K562 (cell line): ENCODE data around the gene CFAP141. TPM values are rescaled to one million over a fixed set of nuclear protein-coding genes. Genes with fewer than 3 reads are reported as not detected.

Experiments used
- ATAC-seq: fragments of 200-7000 bp; cut with Tn5 transposase; 3 replicates; pipeline ENCODE4 v1.9.1; 2020; ENCODE audit warnings: moderate library complexity
- BruUV-seq: library from RNA; stranded (reverse); fragments of 400-500 nt; replicated peaks from 2 replicates; lab custom pipeline; 2021; lab: Mats Ljungman, UMichigan
- CTCF ChIA-PET: fragments of 300-600 bp; formaldehyde crosslinking; extraction: SDS; loops from one replicate; lab custom pipeline; 2021; ENCODE audit warnings: low intra/inter-chr PET ratio; lab: Yijun Ruan, JAX
- POLR2A ChIA-PET: fragments of 300-600, 350-650 bp; sonication (Branson Sonifier 250); formaldehyde crosslinking; extraction: SDS; loops from one replicate; lab custom pipeline; 2021; ENCODE audit warnings: antibody characterized with exemption, inconsistent platforms; lab: Yijun Ruan, JAX
- DNase-seq, 4 experiments: peaks; one replicate each; pipeline versions ENCODE4 v3.0.0 to v3.0.0-alpha.2; 2011 to 2018; ENCODE audit warnings: low spot score in 3 of 4, mixed read lengths in 3 of 4; ENCODE audit errors: extremely low read depth in 1 of 4
- FAIRE-seq: peaks from 2 replicates; lab custom pipeline; 2011; peaks lifted over from hg19 to GRCh38; lab: Jason Lieb, UNC
- H2AFZ ChIP-seq: 2 replicates; pipeline ENCODE4 v1.6.0; 2011; ENCODE audit warnings: low read depth, low read length, control low read depth, inconsistent platforms
- H3K27ac ChIP-seq: fragments of 200-600 bp; 3 replicates; pipeline ENCODE4 v1.8.0; 2011; ENCODE audit warnings: low read depth, mild to moderate bottlenecking, control low read depth, inconsistent platforms, low read length, moderate library complexity, mixed read lengths; ENCODE audit errors: extremely low read depth
- H3K27me3 ChIP-seq, 2 experiments: fragments of 300-600 bp in 1 of 2; 2 replicates in 1 of 2; 3 replicates in 1 of 2; pipeline versions ENCODE4 v1.6.0 to v1.8.0; 2011; ENCODE audit warnings: inconsistent platforms in 2 of 2, low read length in 2 of 2, mild to moderate bottlenecking in 1 of 2, mixed read lengths in 1 of 2, moderate library complexity in 1 of 2; ENCODE audit not compliant: control insufficient read depth in 2 of 2, insufficient read depth in 2 of 2
- H3K36me3 ChIP-seq: fragments of 300-600 bp; 3 replicates; pipeline ENCODE4 v1.8.0; 2011; ENCODE audit warnings: mild to moderate bottlenecking, low read length, inconsistent platforms; ENCODE audit not compliant: control insufficient read depth, insufficient read depth
- H3K4me1 ChIP-seq, 2 experiments: fragments of 200-600 bp in 1 of 2; replicated peaks in 1 of 2; 2 replicates in 1 of 2; 3 replicates in 1 of 2; pipeline versions ENCODE4 v1.5.1 to v1.8.0; 2011; ENCODE audit warnings: inconsistent platforms in 2 of 2, low read length in 2 of 2, mild to moderate bottlenecking in 1 of 2, mixed read lengths in 1 of 2, moderate library complexity in 1 of 2; ENCODE audit not compliant: control insufficient read depth in 2 of 2, insufficient read depth in 2 of 2
- H3K4me2 ChIP-seq: 2 replicates; pipeline ENCODE4 v1.6.1; 2011; ENCODE audit warnings: low read length, control low read depth, inconsistent platforms, mixed read lengths; ENCODE audit not compliant: insufficient read depth
- H3K4me3 ChIP-seq: fragments of 200-600 bp; sonication (generic), shearing (Covaris generic); 2 replicates; pipeline ENCODE4 v1.5.1; 2016; ENCODE audit warnings: control low read depth, inconsistent platforms
- H3K79me2 ChIP-seq: fragments of 200-600 bp; 3 replicates; pipeline ENCODE4 v1.8.0; 2011; ENCODE audit warnings: low read length, inconsistent platforms; ENCODE audit not compliant: control insufficient read depth, insufficient read depth
- H3K9ac ChIP-seq, 2 experiments: 2 replicates each; pipeline versions ENCODE4 v1.6.0 to v1.6.1; 2011; ENCODE audit warnings: low read depth in 2 of 2, low read length in 2 of 2, control low read depth in 1 of 2, inconsistent platforms in 1 of 2, mild to moderate bottlenecking in 1 of 2, mixed read lengths in 1 of 2; ENCODE audit not compliant: insufficient read depth in 1 of 2
- H3K9me1 ChIP-seq: one replicate; pipeline ENCODE4 v1.6.0; 2011; ENCODE audit warnings: inconsistent platforms, mild to moderate bottlenecking, low read length, moderate library complexity; ENCODE audit not compliant: control insufficient read depth, insufficient read depth
- H3K9me3 ChIP-seq: replicated peaks from 2 replicates; pipeline ENCODE4 v1.5.1; 2011; ENCODE audit warnings: low read depth, low read length, inconsistent platforms; ENCODE audit not compliant: control insufficient read depth, insufficient read depth
- H4K20me1 ChIP-seq: replicated peaks from 2 replicates; pipeline ENCODE4 v1.6.1; 2011; ENCODE audit warnings: low read length, inconsistent platforms, mixed read lengths; ENCODE audit not compliant: control insufficient read depth, insufficient read depth
- CBFB ChIP-seq: sonication (generic); formaldehyde crosslinking; IDR thresholded peaks from 2 replicates; pipeline ENCODE4 v1.4.0; 2020; ENCODE audit warnings: mild to moderate bottlenecking, missing genetic modification reagents
- MCM2 ChIP-seq: fragments of 450-650 bp; IDR thresholded peaks from 2 replicates; pipeline ENCODE4 v1.6.1; 2017; ENCODE audit warnings: low read depth, mild to moderate bottlenecking
- NFIC ChIP-seq: fragments of 450-650 bp; IDR thresholded peaks from 2 replicates; pipeline ENCODE4 v1.6.1; 2017; ENCODE audit warnings: mild to moderate bottlenecking, inconsistent platforms
- ZNF589 ChIP-seq: fragments of 200-800 bp; sonication (Bioruptor generic); IDR thresholded peaks from 2 replicates; pipeline ENCODE4 v1.6.1; 2016; ENCODE audit warnings: low read depth, missing genetic modification characterization, missing compliant biosample characterization
- WGBS: fragments of 100-300 bp; shearing (Covaris generic); methylation state at CpG from one replicate; pipeline ENCODE4 v1.1.6; 2016; ENCODE audit warnings: low coverage, mixed read lengths; ENCODE audit not compliant: insufficient coverage; ENCODE audit errors: missing lambda C conversion rate; 5-methylcytosine and 5-hydroxymethylcytosine counted together
- in situ Hi-C: fragments of 300-500 bp; cut with MboI; formaldehyde crosslinking; loops from 4 replicates; pipeline ENCODE4 v1.15.0; 2018; ENCODE audit warnings: inconsistent platforms, mixed read lengths
- intact Hi-C: fragments of 100-400 bp; cut with micrococcal nuclease; formaldehyde crosslinking; loops from 2 replicates; pipeline ENCODE4 v1.14.2; 2022
- polyA plus RNA-seq, 8 experiments: library from polyadenylated mRNA; depleted of rRNA in 4 of 8; stranded (reverse) in 5 of 8; unstranded in 3 of 8; fragments of >200 nt; fragmentation: Nextera tagmentation in 2 of 8; fragmentation: Illumina TruSeq in 1 of 8; extraction: Ambion mirVana in 2 of 8; extraction: Trizol in 1 of 8; gene quantifications; 2 replicates each; pipeline versions ENCODE4 v1.2.1 to v1.2.3, GENCODE V29; 2011 to 2014; ENCODE audit warnings: inconsistent platforms in 1 of 8, missing spikeins in 1 of 8
- total RNA-seq, 7 experiments: library from RNA; depleted of rRNA in 6 of 7; stranded (reverse); fragments of >200 nt in 6 of 7; fragmentation: Illumina TruSeq in 2 of 7; extraction: Trizol in 2 of 7; gene quantifications; 2 replicates each; pipeline versions ENCODE4 v1.2.1 to v1.2.3, GENCODE V29; 2011 to 2021; ENCODE audit warnings: low replicate concordance in 1 of 7
- TF ChIP-seq, protein P1 (sequence below): fragments of 200-800 bp; sonication (Bioruptor generic); IDR thresholded peaks from 2 replicates; pipeline ENCODE4 v1.6.1; 2016; ENCODE audit warnings: missing genetic modification characterization, missing compliant biosample characterization

The CFAP141 gene
- total and polyA plus RNA-seq, 9 of the 15 experiments (the other 6 are each of a cell fraction or from before 2014, with no cell fraction given) = not detected

DNA sequence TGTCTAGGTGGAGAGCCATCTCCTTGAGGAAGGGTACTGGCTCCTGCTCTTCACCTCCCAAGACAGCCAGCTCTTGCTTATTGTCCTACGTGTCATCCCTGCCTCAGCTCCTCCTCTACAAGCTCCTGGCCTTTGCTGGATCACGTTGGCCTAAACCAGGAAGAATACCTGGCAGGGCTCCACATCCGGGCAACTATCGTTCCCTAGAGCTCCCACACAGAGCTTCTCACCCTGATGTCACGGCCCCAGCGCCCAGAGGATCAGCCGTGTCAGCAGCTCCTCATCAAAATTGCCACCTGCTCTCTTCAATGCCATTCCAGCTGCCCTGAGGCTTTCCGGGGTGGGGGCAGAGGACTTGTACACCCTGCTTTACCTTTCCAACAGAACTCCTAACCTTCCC, 12.3 kb downstream of the CFAP141 start:
- H3K36me3 ChIP-seq = no peaks in the 10 kb centered on the region
- H2AFZ ChIP-seq = peak overlapping the region; percentile 73
- peaks cover 8 to 21% of the 10 kb centered on the region in 2 experiments; a peak in 4 of 5 replicates for H3K4me1 ChIP-seq
- 12% methylated on average over 8 of the region's 8 CpGs for WGBS
- no peaks in the 10 kb centered on the region for H3K27me3 ChIP-seq
- ATAC-seq (peak; percentile 28), FAIRE-seq (peak; percentile 32), DNase-seq (no peak)
- ChIA-PET POLR2A (interaction anchor here (0.6 to 2.9 kb wide), 5 partner anchors 10 to 829 kb away, joined by 3 to 12 read pairs (median 4); partner anchors contain the start of gene UBAP2L), CTCF (no interaction called here)
- H3K4me2 ChIP-seq = no peak overlapping the region
- intact Hi-C loops = loop anchor here (10.0 kb wide), 1 partner anchor 271 kb away; no protein-coding TSS in a partner anchor
- no peaks in the 10 kb centered on the region for H3K79me2 ChIP-seq
- no peaks in the 10 kb centered on the region for H4K20me1 ChIP-seq
- no peaks in the 10 kb centered on the region for H3K9me1 ChIP-seq
- in situ Hi-C loops = loop anchor here (5.0 kb wide), 2 partner anchors 53 to 143 kb away; no protein-coding TSS in a partner anchor
- TF ChIP-seq MCM2 = no peak
- 0 out of 2 replicates have a peak, but pooled peaks have one; percentile 29 for TF ChIP-seq ZNF589 (CRISPR knock-in tag)
- TF ChIP-seq, protein P1, sequence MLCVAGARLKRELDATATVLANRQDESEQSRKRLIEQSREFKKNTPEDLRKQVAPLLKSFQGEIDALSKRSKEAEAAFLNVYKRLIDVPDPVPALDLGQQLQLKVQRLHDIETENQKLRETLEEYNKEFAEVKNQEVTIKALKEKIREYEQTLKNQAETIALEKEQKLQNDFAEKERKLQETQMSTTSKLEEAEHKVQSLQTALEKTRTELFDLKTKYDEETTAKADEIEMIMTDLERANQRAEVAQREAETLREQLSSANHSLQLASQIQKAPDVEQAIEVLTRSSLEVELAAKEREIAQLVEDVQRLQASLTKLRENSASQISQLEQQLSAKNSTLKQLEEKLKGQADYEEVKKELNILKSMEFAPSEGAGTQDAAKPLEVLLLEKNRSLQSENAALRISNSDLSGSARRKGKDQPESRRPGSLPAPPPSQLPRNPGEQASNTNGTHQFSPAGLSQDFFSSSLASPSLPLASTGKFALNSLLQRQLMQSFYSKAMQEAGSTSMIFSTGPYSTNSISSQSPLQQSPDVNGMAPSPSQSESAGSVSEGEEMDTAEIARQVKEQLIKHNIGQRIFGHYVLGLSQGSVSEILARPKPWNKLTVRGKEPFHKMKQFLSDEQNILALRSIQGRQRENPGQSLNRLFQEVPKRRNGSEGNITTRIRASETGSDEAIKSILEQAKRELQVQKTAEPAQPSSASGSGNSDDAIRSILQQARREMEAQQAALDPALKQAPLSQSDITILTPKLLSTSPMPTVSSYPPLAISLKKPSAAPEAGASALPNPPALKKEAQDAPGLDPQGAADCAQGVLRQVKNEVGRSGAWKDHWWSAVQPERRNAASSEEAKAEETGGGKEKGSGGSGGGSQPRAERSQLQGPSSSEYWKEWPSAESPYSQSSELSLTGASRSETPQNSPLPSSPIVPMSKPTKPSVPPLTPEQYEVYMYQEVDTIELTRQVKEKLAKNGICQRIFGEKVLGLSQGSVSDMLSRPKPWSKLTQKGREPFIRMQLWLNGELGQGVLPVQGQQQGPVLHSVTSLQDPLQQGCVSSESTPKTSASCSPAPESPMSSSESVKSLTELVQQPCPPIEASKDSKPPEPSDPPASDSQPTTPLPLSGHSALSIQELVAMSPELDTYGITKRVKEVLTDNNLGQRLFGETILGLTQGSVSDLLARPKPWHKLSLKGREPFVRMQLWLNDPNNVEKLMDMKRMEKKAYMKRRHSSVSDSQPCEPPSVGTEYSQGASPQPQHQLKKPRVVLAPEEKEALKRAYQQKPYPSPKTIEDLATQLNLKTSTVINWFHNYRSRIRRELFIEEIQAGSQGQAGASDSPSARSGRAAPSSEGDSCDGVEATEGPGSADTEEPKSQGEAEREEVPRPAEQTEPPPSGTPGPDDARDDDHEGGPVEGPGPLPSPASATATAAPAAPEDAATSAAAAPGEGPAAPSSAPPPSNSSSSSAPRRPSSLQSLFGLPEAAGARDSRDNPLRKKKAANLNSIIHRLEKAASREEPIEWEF (CRISPR knock-in tag) = no peak
- TF ChIP-seq CBFB (CRISPR knock-in tag) = no peak
- peak; percentile 40 for TF ChIP-seq NFIC
- H3K9ac ChIP-seq = peak overlapping the region in 1 of 2 experiments; percentile 59; a peak in 1 of 4 replicates
- H3K4me3 ChIP-seq = no peak overlapping the region
- H3K9me3 ChIP-seq = no peaks in the 10 kb centered on the region
- BruUV-seq = no TSS peak
- H3K27ac ChIP-seq = no peak overlapping the region
